Tibial nerve (tissue), 4 donors: ENCODE data around the gene TH.

Source experiments
- EP300 ChIP-seq, 2 donors: sonication (generic); formaldehyde crosslinking; IDR thresholded peaks; one replicate each; pipeline ENCODE4 v1.6.1; 2017; ENCODE audit warnings: antibody characterized with exemption in 2 of 2, mild to moderate bottlenecking in 1 of 2
- POLR2A ChIP-seq, 2 donors: fragments of 450-650 bp; IDR thresholded peaks; one replicate each; pipeline ENCODE4 v1.6.1; 2017; ENCODE audit warnings: antibody characterized with exemption in 2 of 2, mild to moderate bottlenecking in 2 of 2, moderate library complexity in 2 of 2
- TF ChIP-seq, protein P1 (sequence below), 5 experiments: fragments of 200-600 bp in 3 of 5; fragments of 450-650 bp in 2 of 5; sonication (generic) in 3 of 5; IDR thresholded peaks; one replicate each; pipeline ENCODE4 v1.5.1; 2016 to 2019; ENCODE audit warnings: antibody characterized with exemption in 5 of 5, mild to moderate bottlenecking in 3 of 5, moderate library complexity in 2 of 5

DNA sequence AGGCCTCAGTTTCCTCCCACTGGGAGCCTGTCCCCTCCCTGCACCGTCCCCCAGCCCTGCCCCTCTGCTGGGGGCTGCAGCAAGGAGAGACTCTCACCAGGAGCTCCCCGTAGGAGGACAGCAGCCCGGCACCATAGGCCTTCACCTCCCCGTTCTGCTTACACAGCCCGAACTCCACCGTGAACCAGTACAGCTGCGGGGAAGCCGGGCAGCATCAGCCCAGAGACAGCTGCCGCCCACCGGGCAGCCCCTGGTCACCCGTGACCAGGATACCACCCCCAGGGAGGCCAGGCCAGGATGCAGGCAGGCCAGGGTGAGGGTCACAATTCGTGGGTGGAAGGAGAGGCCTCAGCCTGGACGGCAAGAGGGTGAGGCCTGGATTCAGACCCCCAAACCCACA, 6.0 kb downstream of the TH start:
- TF ChIP-seq POLR2A (IDR thresholded peaks at IDR 0.05) (no peak), EP300 (IDR thresholded peaks at IDR 0.05) (no peak)
- TF ChIP-seq, protein P1, sequence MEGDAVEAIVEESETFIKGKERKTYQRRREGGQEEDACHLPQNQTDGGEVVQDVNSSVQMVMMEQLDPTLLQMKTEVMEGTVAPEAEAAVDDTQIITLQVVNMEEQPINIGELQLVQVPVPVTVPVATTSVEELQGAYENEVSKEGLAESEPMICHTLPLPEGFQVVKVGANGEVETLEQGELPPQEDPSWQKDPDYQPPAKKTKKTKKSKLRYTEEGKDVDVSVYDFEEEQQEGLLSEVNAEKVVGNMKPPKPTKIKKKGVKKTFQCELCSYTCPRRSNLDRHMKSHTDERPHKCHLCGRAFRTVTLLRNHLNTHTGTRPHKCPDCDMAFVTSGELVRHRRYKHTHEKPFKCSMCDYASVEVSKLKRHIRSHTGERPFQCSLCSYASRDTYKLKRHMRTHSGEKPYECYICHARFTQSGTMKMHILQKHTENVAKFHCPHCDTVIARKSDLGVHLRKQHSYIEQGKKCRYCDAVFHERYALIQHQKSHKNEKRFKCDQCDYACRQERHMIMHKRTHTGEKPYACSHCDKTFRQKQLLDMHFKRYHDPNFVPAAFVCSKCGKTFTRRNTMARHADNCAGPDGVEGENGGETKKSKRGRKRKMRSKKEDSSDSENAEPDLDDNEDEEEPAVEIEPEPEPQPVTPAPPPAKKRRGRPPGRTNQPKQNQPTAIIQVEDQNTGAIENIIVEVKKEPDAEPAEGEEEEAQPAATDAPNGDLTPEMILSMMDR (IDR thresholded peaks at IDR 0.05): no peak
